Endothelial cell of umbilical vein (primary cell): Measurements from ENCODE around the gene SPTLC2.

Experiments used
- EZH2 ChIP-seq: IDR thresholded peaks from 2 replicates; pipeline ENCODE4 v1.6.1; 2012; ENCODE audit warnings: borderline replicate concordance, low read depth, mild to moderate bottlenecking, moderate library complexity, low read length, inconsistent platforms; ENCODE audit not compliant: severe bottlenecking
- FOS ChIP-seq: IDR thresholded peaks from 2 replicates; pipeline ENCODE4 v1.6.1; 2011; ENCODE audit warnings: mild to moderate bottlenecking, low read length, moderate library complexity, borderline replicate concordance; ENCODE audit not compliant: insufficient read depth
- GATA2 ChIP-seq: IDR thresholded peaks from 2 replicates; pipeline ENCODE4 v1.7.0; 2011; ENCODE audit warnings: low read depth, mild to moderate bottlenecking, moderate library complexity, mixed read lengths, low read length; ENCODE audit not compliant: insufficient read length, insufficient read depth
- JUN ChIP-seq: IDR thresholded peaks from 2 replicates; pipeline ENCODE4 v1.6.1; 2011; ENCODE audit warnings: borderline replicate concordance, low read depth; ENCODE audit not compliant: insufficient read length, insufficient read depth
- MYC ChIP-seq: IDR thresholded peaks from one replicate; pipeline ENCODE4 v1.6.1; 2011; ENCODE audit warnings: mild to moderate bottlenecking, low read depth, low read length
- POLR2A ChIP-seq: IDR thresholded peaks from 2 replicates; pipeline ENCODE4 v1.6.1; 2012; ENCODE audit warnings: low read depth, mild to moderate bottlenecking, control low read depth, low read length
- POLR2AphosphoS5 ChIP-seq: IDR thresholded peaks from 2 replicates; pipeline ENCODE4 v1.6.1; 2012; ENCODE audit warnings: low read depth, mild to moderate bottlenecking, control low read depth, low read length, moderate library complexity; ENCODE audit not compliant: insufficient read depth
- TF ChIP-seq, protein P1 (sequence below): IDR thresholded peaks from 2 replicates; pipeline ENCODE4 v1.6.1; 2011; ENCODE audit not compliant: insufficient read depth, insufficient read length
- TF ChIP-seq, protein P2 (sequence below), 2 donors: IDR thresholded peaks; 1 replicate in 1 of 2; 2 replicates in 1 of 2; pipeline ENCODE4 v1.5.1; 2011; ENCODE audit warnings: low read length in 2 of 2, mild to moderate bottlenecking in 2 of 2, moderate library complexity in 2 of 2, control low read depth in 1 of 2, inconsistent platforms in 1 of 2, low read depth in 1 of 2; ENCODE audit not compliant: insufficient read depth in 1 of 2; ENCODE audit errors: extremely low read depth in 1 of 2

GRCh38 chr14:77559381-77559780 is 57.1 kb downstream of the SPTLC2 start:
- TF ChIP-seq, protein P1, sequence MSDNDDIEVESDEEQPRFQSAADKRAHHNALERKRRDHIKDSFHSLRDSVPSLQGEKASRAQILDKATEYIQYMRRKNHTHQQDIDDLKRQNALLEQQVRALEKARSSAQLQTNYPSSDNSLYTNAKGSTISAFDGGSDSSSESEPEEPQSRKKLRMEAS, result no peak
- no peak for TF ChIP-seq JUN
- TF ChIP-seq, protein P2, sequence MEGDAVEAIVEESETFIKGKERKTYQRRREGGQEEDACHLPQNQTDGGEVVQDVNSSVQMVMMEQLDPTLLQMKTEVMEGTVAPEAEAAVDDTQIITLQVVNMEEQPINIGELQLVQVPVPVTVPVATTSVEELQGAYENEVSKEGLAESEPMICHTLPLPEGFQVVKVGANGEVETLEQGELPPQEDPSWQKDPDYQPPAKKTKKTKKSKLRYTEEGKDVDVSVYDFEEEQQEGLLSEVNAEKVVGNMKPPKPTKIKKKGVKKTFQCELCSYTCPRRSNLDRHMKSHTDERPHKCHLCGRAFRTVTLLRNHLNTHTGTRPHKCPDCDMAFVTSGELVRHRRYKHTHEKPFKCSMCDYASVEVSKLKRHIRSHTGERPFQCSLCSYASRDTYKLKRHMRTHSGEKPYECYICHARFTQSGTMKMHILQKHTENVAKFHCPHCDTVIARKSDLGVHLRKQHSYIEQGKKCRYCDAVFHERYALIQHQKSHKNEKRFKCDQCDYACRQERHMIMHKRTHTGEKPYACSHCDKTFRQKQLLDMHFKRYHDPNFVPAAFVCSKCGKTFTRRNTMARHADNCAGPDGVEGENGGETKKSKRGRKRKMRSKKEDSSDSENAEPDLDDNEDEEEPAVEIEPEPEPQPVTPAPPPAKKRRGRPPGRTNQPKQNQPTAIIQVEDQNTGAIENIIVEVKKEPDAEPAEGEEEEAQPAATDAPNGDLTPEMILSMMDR (IDR thresholded peaks at IDR 0.05; ENCODE audit: extremely low read depth in 1 of 2, insufficient read depth in 1 of 2, low read depth in 1 of 2, low read length in 2 of 2), result no peak
- no peak for TF ChIP-seq POLR2A
- TF ChIP-seq POLR2AphosphoS5, result no peak
- no peak for TF ChIP-seq MYC
- TF ChIP-seq FOS, result no peak
- no peak for TF ChIP-seq EZH2
- no peak for TF ChIP-seq GATA2
